WTC11 (cell line): ENCODE results near the gene ERBB4. TPM values are rescaled to one million over a fixed set of nuclear protein-coding genes. Genes with fewer than 3 reads are reported as not detected.

Experiments used
- ATAC-seq: fragments of 200-7000 bp; cut with Tn5 transposase; 2 replicates; pipeline ENCODE4 v1.10.0; 2021; ENCODE audit warnings: mild to moderate bottlenecking, moderate library complexity
- CTCF ChIA-PET: fragments of 300-600 bp; sonication (Branson Sonifier 250); formaldehyde crosslinking; loops from one replicate; lab custom pipeline; 2021; ENCODE audit warnings: antibody characterized with exemption; lab: Charles Lee
- POLR2A ChIA-PET: fragments of 350-600 bp; sonication (Branson Sonifier 250); formaldehyde crosslinking; loops from one replicate; lab custom pipeline; 2021; ENCODE audit warnings: antibody characterized with exemption; lab: Charles Lee
- DNase-seq: peaks from one replicate; pipeline ENCODE4 v3.0.0; 2021; ENCODE audit warnings: low spot score
- H3K27ac Mint-ChIP-seq: 2 replicates; pipeline ENCODE4 v1.8.0; 2021; ENCODE audit warnings: mixed read lengths
- H3K27me3 Mint-ChIP-seq: 2 replicates; pipeline ENCODE4 v1.8.0; 2021; ENCODE audit warnings: low read depth, mild to moderate bottlenecking, moderate library complexity, mixed read lengths
- H3K36me3 Mint-ChIP-seq: 2 replicates; pipeline ENCODE4 v1.8.0; 2021; ENCODE audit warnings: mixed read lengths
- H3K4me1 Mint-ChIP-seq: 2 replicates; pipeline ENCODE4 v1.8.0; 2022; ENCODE audit warnings: mixed read lengths
- H3K4me3 Mint-ChIP-seq: 2 replicates; pipeline ENCODE4 v1.8.0; 2021; ENCODE audit warnings: mild to moderate bottlenecking, moderate library complexity, mixed read lengths
- H3K9me3 Mint-ChIP-seq: 2 replicates; pipeline ENCODE4 v1.8.0; 2021; ENCODE audit warnings: mixed read lengths
- EMX1 ChIP-seq: fragments of 250-450 bp; sonication (Bioruptor Pico); IDR thresholded peaks from 2 replicates; pipeline ENCODE4 v1.8.0; 2021; ENCODE audit warnings: mild to moderate bottlenecking
- ESRRA ChIP-seq: sonication (generic); formaldehyde crosslinking; IDR thresholded peaks from 2 replicates; pipeline ENCODE4 v1.8.1; 2022; ENCODE audit warnings: mild to moderate bottlenecking, missing genetic modification reagents, borderline replicate concordance
- ETV6 ChIP-seq: sonication (generic); formaldehyde crosslinking; IDR thresholded peaks from 2 replicates; pipeline ENCODE4 v1.8.1; 2022; ENCODE audit warnings: mild to moderate bottlenecking, missing genetic modification reagents
- GRHL2 ChIP-seq: fragments of 250-450 bp; sonication (Bioruptor Pico); IDR thresholded peaks from 2 replicates; pipeline ENCODE4 v1.8.0; 2022; ENCODE audit warnings: mild to moderate bottlenecking, moderate library complexity; ENCODE audit not compliant: insufficient replicate concordance, severe bottlenecking
- IRF2 ChIP-seq: sonication (generic); formaldehyde crosslinking; IDR thresholded peaks from 2 replicates; pipeline ENCODE4 v1.8.0; 2022; ENCODE audit warnings: low read depth, missing genetic modification reagents, borderline replicate concordance
- NFE2L1 ChIP-seq: sonication (generic); formaldehyde crosslinking; IDR thresholded peaks from 2 replicates; pipeline ENCODE4 v1.8.1; 2023; ENCODE audit warnings: missing genetic modification reagents
- NR1H2 ChIP-seq: sonication (generic); formaldehyde crosslinking; IDR thresholded peaks from 2 replicates; pipeline ENCODE4 v1.9.0; 2021; ENCODE audit warnings: mild to moderate bottlenecking, moderate library complexity, missing genetic modification reagents
- SMAD4 ChIP-seq: sonication (generic); formaldehyde crosslinking; IDR thresholded peaks from 2 replicates; pipeline ENCODE4 v1.8.0; 2022; ENCODE audit warnings: mild to moderate bottlenecking, missing genetic modification reagents
- TEAD1 ChIP-seq: sonication (generic); formaldehyde crosslinking; IDR thresholded peaks from 2 replicates; pipeline ENCODE4 v1.8.0; 2022; ENCODE audit warnings: mild to moderate bottlenecking, missing genetic modification reagents
- TEAD4 ChIP-seq: sonication (generic); formaldehyde crosslinking; IDR thresholded peaks from 2 replicates; pipeline ENCODE4 v1.8.0; 2022; ENCODE audit warnings: mild to moderate bottlenecking, missing genetic modification reagents
- ZBTB21 ChIP-seq: sonication (generic); formaldehyde crosslinking; IDR thresholded peaks from 2 replicates; pipeline ENCODE4 v1.8.1; 2023; ENCODE audit warnings: mild to moderate bottlenecking, missing genetic modification reagents, borderline replicate concordance
- ZNF138 ChIP-seq: sonication (generic); formaldehyde crosslinking; conservative IDR thresholded peaks from 2 replicates; pipeline ENCODE4 v1.8.1; 2022; ENCODE audit warnings: mild to moderate bottlenecking, moderate library complexity, missing genetic modification reagents
- ZNF263 ChIP-seq: sonication (generic); formaldehyde crosslinking; IDR thresholded peaks from 2 replicates; pipeline ENCODE4 v1.8.1; 2022; ENCODE audit warnings: low read depth, mild to moderate bottlenecking, moderate library complexity, missing genetic modification reagents
- ZNF317 ChIP-seq: sonication (generic); formaldehyde crosslinking; IDR thresholded peaks from 2 replicates; pipeline ENCODE4 v1.8.1; 2023; ENCODE audit warnings: low read depth, mild to moderate bottlenecking, moderate library complexity, missing genetic modification reagents, borderline replicate concordance
- ZNF671 ChIP-seq: fragments of 250-450 bp; sonication (Bioruptor Pico); IDR thresholded peaks from 2 replicates; pipeline ENCODE4 v1.8.0; 2021; ENCODE audit warnings: mild to moderate bottlenecking
- total RNA-seq: library from RNA; stranded (reverse); gene quantifications from 3 replicates; pipeline ENCODE4 v1.2.3, GENCODE V29; 2021
- TF ChIP-seq, protein P1 (sequence below): sonication (generic); formaldehyde crosslinking; IDR thresholded peaks from 2 replicates; pipeline ENCODE4 v1.8.0; 2023; ENCODE audit warnings: missing genetic modification reagents
- TF ChIP-seq, protein P2 (sequence below): sonication (generic); formaldehyde crosslinking; IDR thresholded peaks from 2 replicates; pipeline ENCODE4 v1.8.0; 2022; ENCODE audit warnings: missing genetic modification reagents
- TF ChIP-seq, protein P3 (sequence below): fragments of 250-450 bp; sonication (Bioruptor Pico); IDR thresholded peaks from 2 replicates; pipeline ENCODE4 v1.9.0; 2021; ENCODE audit warnings: mild to moderate bottlenecking, borderline replicate concordance
- TF ChIP-seq, protein P4 (sequence below): fragments of 250-450 bp; sonication (Bioruptor Pico); IDR thresholded peaks from 2 replicates; pipeline ENCODE4 v1.9.0; 2021; ENCODE audit warnings: mild to moderate bottlenecking
- TF ChIP-seq, protein P5 (sequence below): fragments of 250-450 bp; sonication (Bioruptor Pico); IDR thresholded peaks from 2 replicates; pipeline ENCODE4 v1.9.0; 2021; ENCODE audit warnings: moderate library complexity, mild to moderate bottlenecking, inconsistent platforms, borderline replicate concordance

Gene ERBB4
- total RNA-seq, 1 experiment from 2014 or later = 1.6 TPM

DNA sequence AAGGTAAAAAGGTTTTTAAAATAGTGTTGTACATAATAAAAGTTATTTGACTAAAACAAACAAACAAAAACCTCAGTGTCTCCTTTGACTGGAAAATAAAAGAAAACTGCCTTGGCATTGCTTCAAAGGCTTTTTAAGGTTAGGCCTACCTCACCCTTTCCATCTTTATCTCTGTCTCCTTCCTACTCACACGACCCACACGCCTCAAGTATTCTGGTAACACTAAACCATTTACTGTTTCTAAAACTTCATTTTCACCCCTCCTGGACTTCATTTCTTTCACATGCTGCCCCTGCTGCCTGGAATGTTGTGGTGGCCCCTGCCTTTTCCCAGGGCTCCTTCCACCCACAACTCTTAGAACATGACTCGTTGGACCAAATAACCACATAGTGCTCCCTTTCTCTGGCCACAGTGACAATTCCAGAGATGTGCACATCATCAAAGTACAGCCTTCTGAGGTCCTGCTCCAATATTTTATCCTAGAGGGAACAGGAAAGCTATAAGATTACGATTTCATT is 54.0 kb downstream of the ERBB4 start:
- H3K36me3 Mint-ChIP-seq = no peaks in the 10 kb centered on the region
- CTCF ChIA-PET = no interaction called here
- H3K27me3 Mint-ChIP-seq = no peaks in the 10 kb centered on the region
- peaks cover 21% of the 10 kb centered on the region for H3K4me1 Mint-ChIP-seq
- H3K4me3 Mint-ChIP-seq = no peak overlapping the region
- no peak for DNase-seq
- ATAC-seq = peak; percentile 55
- H3K9me3 Mint-ChIP-seq = no peaks in the 10 kb centered on the region
- H3K27ac Mint-ChIP-seq = no peak overlapping the region; the same call in 1 of the 2 replicates
- TF ChIP-seq, protein P1, sequence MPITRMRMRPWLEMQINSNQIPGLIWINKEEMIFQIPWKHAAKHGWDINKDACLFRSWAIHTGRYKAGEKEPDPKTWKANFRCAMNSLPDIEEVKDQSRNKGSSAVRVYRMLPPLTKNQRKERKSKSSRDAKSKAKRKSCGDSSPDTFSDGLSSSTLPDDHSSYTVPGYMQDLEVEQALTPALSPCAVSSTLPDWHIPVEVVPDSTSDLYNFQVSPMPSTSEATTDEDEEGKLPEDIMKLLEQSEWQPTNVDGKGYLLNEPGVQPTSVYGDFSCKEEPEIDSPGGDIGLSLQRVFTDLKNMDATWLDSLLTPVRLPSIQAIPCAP (CRISPR knock-in tag) = no peak
- TF ChIP-seq, protein P2, sequence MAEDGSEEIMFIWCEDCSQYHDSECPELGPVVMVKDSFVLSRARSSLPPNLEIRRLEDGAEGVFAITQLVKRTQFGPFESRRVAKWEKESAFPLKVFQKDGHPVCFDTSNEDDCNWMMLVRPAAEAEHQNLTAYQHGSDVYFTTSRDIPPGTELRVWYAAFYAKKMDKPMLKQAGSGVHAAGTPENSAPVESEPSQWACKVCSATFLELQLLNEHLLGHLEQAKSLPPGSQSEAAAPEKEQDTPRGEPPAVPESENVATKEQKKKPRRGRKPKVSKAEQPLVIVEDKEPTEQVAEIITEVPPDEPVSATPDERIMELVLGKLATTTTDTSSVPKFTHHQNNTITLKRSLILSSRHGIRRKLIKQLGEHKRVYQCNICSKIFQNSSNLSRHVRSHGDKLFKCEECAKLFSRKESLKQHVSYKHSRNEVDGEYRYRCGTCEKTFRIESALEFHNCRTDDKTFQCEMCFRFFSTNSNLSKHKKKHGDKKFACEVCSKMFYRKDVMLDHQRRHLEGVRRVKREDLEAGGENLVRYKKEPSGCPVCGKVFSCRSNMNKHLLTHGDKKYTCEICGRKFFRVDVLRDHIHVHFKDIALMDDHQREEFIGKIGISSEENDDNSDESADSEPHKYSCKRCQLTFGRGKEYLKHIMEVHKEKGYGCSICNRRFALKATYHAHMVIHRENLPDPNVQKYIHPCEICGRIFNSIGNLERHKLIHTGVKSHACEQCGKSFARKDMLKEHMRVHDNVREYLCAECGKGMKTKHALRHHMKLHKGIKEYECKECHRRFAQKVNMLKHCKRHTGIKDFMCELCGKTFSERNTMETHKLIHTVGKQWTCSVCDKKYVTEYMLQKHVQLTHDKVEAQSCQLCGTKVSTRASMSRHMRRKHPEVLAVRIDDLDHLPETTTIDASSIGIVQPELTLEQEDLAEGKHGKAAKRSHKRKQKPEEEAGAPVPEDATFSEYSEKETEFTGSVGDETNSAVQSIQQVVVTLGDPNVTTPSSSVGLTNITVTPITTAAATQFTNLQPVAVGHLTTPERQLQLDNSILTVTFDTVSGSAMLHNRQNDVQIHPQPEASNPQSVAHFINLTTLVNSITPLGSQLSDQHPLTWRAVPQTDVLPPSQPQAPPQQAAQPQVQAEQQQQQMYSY (CRISPR knock-in tag) = no peak
- no peak for TF ChIP-seq ZNF317 (CRISPR knock-in tag)
- TF ChIP-seq IRF2 = no peak
- TF ChIP-seq ETV6 = no peak
- TF ChIP-seq, all 79 proteins: peak for 0
- POLR2A ChIA-PET = no interaction called here

DNA sequence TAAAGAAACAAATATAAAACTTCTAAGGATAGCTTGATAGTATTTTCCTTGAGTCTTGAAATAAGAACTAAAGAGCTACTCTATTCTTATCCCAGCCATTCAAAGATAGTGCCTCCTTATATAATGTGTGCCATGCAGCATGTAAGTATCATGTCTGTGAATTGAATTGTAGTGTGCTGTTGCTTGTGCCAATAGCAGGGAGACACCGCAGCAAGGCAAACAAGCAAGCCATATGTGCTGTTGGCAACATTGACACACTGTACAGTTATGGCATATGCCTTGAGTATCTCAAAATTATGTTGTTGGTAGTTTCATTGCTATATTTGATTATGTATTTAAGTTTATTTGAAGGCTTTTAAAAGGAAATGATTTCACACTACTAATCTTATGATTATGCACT is 58.2 kb downstream of the ERBB4 start:
- Mint-ChIP-seq H3K27ac (no peak overlapping the region), H3K27me3 (no peaks in the 10 kb centered on the region), H3K9me3 (no peaks in the 10 kb centered on the region), H3K36me3 (no peaks in the 10 kb centered on the region), H3K4me3 (no peak overlapping the region), H3K4me1 (peaks cover 10% of the 10 kb centered on the region)
- ChIA-PET POLR2A (no interaction called here), CTCF (no interaction called here)
- no peak for ATAC-seq
- DNase-seq = no peak
- TF ChIP-seq NFE2L1 (CRISPR knock-in tag) (no peak), GRHL2 (CRISPR knock-in tag) (no peak), ZBTB21 (CRISPR knock-in tag) (no peak), ZNF317 (CRISPR knock-in tag) (no peak), NR1H2 (CRISPR knock-in tag) (no peak), TEAD1 (CRISPR knock-in tag) (no peak), ESRRA (CRISPR knock-in tag) (no peak), ZNF263 (CRISPR knock-in tag) (no peak), ZNF138 (CRISPR knock-in tag) (no peak), SMAD4 (CRISPR knock-in tag) (no peak), ZNF671 (CRISPR knock-in tag) (no peak), EMX1 (CRISPR knock-in tag) (no peak), TEAD4 (no peak)
- TF ChIP-seq, protein P3, sequence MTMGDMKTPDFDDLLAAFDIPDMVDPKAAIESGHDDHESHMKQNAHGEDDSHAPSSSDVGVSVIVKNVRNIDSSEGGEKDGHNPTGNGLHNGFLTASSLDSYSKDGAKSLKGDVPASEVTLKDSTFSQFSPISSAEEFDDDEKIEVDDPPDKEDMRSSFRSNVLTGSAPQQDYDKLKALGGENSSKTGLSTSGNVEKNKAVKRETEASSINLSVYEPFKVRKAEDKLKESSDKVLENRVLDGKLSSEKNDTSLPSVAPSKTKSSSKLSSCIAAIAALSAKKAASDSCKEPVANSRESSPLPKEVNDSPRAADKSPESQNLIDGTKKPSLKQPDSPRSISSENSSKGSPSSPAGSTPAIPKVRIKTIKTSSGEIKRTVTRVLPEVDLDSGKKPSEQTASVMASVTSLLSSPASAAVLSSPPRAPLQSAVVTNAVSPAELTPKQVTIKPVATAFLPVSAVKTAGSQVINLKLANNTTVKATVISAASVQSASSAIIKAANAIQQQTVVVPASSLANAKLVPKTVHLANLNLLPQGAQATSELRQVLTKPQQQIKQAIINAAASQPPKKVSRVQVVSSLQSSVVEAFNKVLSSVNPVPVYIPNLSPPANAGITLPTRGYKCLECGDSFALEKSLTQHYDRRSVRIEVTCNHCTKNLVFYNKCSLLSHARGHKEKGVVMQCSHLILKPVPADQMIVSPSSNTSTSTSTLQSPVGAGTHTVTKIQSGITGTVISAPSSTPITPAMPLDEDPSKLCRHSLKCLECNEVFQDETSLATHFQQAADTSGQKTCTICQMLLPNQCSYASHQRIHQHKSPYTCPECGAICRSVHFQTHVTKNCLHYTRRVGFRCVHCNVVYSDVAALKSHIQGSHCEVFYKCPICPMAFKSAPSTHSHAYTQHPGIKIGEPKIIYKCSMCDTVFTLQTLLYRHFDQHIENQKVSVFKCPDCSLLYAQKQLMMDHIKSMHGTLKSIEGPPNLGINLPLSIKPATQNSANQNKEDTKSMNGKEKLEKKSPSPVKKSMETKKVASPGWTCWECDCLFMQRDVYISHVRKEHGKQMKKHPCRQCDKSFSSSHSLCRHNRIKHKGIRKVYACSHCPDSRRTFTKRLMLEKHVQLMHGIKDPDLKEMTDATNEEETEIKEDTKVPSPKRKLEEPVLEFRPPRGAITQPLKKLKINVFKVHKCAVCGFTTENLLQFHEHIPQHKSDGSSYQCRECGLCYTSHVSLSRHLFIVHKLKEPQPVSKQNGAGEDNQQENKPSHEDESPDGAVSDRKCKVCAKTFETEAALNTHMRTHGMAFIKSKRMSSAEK (CRISPR knock-in tag) = no peak
- TF ChIP-seq, protein P4, sequence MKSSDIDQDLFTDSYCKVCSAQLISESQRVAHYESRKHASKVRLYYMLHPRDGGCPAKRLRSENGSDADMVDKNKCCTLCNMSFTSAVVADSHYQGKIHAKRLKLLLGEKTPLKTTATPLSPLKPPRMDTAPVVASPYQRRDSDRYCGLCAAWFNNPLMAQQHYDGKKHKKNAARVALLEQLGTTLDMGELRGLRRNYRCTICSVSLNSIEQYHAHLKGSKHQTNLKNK = no peak
- TF ChIP-seq, protein P5, sequence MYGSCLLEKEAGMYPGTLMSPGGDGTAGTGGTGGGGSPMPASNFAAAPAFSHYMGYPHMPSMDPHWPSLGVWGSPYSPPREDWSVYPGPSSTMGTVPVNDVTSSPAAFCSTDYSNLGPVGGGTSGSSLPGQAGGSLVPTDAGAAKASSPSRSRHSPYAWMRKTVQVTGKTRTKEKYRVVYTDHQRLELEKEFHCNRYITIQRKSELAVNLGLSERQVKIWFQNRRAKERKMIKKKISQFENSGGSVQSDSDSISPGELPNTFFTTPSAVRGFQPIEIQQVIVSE (CRISPR knock-in tag) = no peak
- TF ChIP-seq, protein P2 (CRISPR knock-in tag) = no peak
- TF ChIP-seq, all 79 proteins: peak for 0
